AG04449 (cell line): ENCODE data around the gene BLNK.

Experiments used
- CTCF ChIA-PET: fragments of 350-600 bp; formaldehyde crosslinking; extraction: SDS; loops from one replicate; lab custom pipeline; 2021; ENCODE audit warnings: antibody characterized with exemption; lab: Yijun Ruan, JAX
- POLR2A ChIA-PET: fragments of 400-600, 350-600 bp; formaldehyde crosslinking; extraction: SDS; loops from one replicate; lab custom pipeline; 2020; ENCODE audit warnings: antibody characterized with exemption, inconsistent platforms; lab: Yijun Ruan, JAX
- DNase-seq: peaks from one replicate; pipeline ENCODE4 v3.0.0-alpha.2; 2010; ENCODE audit warnings: low read depth, low spot score
- H3K4me3 ChIP-seq: 2 replicates; pipeline ENCODE4 v1.5.1; 2011; ENCODE audit warnings: low read depth, mild to moderate bottlenecking, control low read depth, low read length
- CTCF ChIP-seq: IDR thresholded peaks from one replicate; pipeline ENCODE4 v1.5.1; 2011; ENCODE audit warnings: mild to moderate bottlenecking, moderate library complexity, low read length, control low read depth, inconsistent platforms; ENCODE audit not compliant: insufficient read depth; ENCODE audit errors: missing control alignments

BLNK gene

GRCh38 chr10:96275685-96276418, 4.5 kb upstream of the BLNK start:
- no peak for DNase-seq
- ChIA-PET CTCF (no interaction called here), POLR2A (no interaction called here)

GRCh38 chr10:96272316-96273280, 1.2 kb upstream of the BLNK start:
- H3K4me3 ChIP-seq: no peak overlapping the region
- ChIA-PET CTCF (no interaction called here), POLR2A (no interaction called here)

More at GRCh38 chr10:96275685-96276418, 4.5 kb upstream of the BLNK start:
- no peak overlapping the region for H3K4me3 ChIP-seq
- no peak for TF ChIP-seq CTCF

GRCh38 chr10:96270571-96270970, 798 bp downstream of the BLNK start:
- no peak for DNase-seq
- ChIA-PET POLR2A (no interaction called here), CTCF (interaction anchor here (0.6 to 1.4 kb wide), 3 partner anchors 24 to 250 kb away, joined by 3 read pairs; no protein-coding TSS in a partner anchor)
- no peak for TF ChIP-seq CTCF
- H3K4me3 ChIP-seq: no peak overlapping the region

More at GRCh38 chr10:96272316-96273280, 1.2 kb upstream of the BLNK start:
- TF ChIP-seq CTCF: no peak
- DNase-seq: no peak

GRCh38 chr10:96269438-96270300, 1.7 kb downstream of the BLNK start:
- CTCF ChIA-PET: interaction anchor here (1.4 kb wide), 2 partner anchors 24 to 249 kb away, joined by 3 read pairs; no protein-coding TSS in a partner anchor

DNA sequence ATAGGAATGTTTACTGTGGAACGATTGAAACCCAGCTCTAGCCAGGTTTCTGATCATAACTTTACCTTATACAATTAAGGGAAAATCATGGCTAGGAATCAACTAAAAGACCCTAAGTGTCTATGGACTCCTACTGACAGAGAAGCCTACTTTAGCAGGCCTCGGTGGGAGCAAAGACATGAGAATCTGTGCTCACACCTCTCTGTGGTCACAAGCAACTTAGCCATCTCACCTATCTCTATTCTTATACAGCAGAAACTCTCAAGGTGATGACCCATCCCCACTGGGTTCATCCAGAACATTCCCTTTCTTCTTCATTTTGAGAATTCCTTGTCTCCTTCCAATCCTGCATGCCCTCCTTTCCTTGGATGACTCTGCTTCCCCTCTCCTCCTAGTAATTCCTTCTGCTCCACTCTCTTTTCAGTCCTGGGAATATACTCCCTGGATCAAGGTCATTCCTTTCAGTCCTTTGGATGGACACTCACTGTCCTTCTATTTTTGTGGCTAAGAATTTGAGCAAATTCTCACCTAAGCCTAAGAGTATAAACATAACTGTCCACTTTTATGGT, 2.9 kb downstream of the BLNK start:
- no peak for DNase-seq
- TF ChIP-seq CTCF: no peak
- no peak overlapping the region for H3K4me3 ChIP-seq
- POLR2A ChIA-PET: no interaction called here
- CTCF ChIA-PET: no interaction called here

More at GRCh38 chr10:96269438-96270300, 1.7 kb downstream of the BLNK start:
- no peak for DNase-seq
- POLR2A ChIA-PET: no interaction called here
- no peak overlapping the region for H3K4me3 ChIP-seq
- no peak for TF ChIP-seq CTCF
